GM13976 (cell line): ENCODE data around the gene CHKB.

Experiments used
- DNase-seq: peaks from one replicate; pipeline ENCODE4 v3.0.0; 2012; ENCODE audit warnings: low spot score
- CTCF ChIP-seq: IDR thresholded peaks from 2 replicates; pipeline ENCODE4 v1.5.1; 2012; ENCODE audit warnings: borderline replicate concordance, mild to moderate bottlenecking; ENCODE audit not compliant: insufficient read depth; ENCODE audit errors: extremely low read depth, missing control alignments, control extremely low read depth
- in situ Hi-C: fragments of 300-500 bp; cut with MboI; formaldehyde crosslinking; loops from one replicate; pipeline ENCODE4 v1.12.0; 2022; ENCODE audit warnings: low sequenced_read_pairs, mixed read lengths, inconsistent platforms; ENCODE audit not compliant: unreplicated experiment

The CHKB gene

GRCh38 chr22:50582493-50583293, at the start of gene CHKB:
CHKB (minus strand) TSS chr22:50582849; CDS start chr22:50582781, 68 bp downstream.
- in situ Hi-C loops, result no loop called here
- peak; percentile 100 for DNase-seq
- peak; percentile 7 for TF ChIP-seq CTCF

- in situ Hi-C loops, result no loop called here
- DNase-seq, result no peak
- TF ChIP-seq CTCF, result no peak
Measured at GRCh38 chr22:50630376-50630775, 47.7 kb upstream of the CHKB start.

GRCh38 chr22:50628543-50629134, 46.0 kb upstream of the CHKB start:
- TF ChIP-seq CTCF, result no peak
- no peak for DNase-seq
- in situ Hi-C loops, result no loop called here

GRCh38 chr22:50627642-50628542, 45.2 kb upstream of the CHKB start, which contains the start of gene ARSA:
ARSA (minus strand) TSS chr22:50628152; CDS start chr22:50627779, 373 bp downstream.
- peak; percentile 57 for TF ChIP-seq CTCF
- peak; percentile 93 for DNase-seq

GRCh38 chr22:50626850-50627641, 44.4 kb upstream of the CHKB start:
- no peak for DNase-seq
- in situ Hi-C loops, result no loop called here
- no peak for TF ChIP-seq CTCF

More at GRCh38 chr22:50627642-50628542, 45.2 kb upstream of the CHKB start, which contains the start of gene ARSA:
- in situ Hi-C loops, result no loop called here

GRCh38 chr22:50626314-50626849, 43.7 kb upstream of the CHKB start:
- in situ Hi-C loops, result no loop called here
- DNase-seq, result no peak
- TF ChIP-seq CTCF, result no peak
